HG03571 (cell line): ENCODE measurements around the gene AHRR.
"Not testable (repeated sequence)": the region's sequence is repeated elsewhere in the genome, so short reads cannot be mapped to it uniquely, and the experiment has no call there.

Experiments used
- ATAC-seq: cut with Tn5 transposase; IDR thresholded peaks from one replicate; pipeline ENCODE4 v1.9.1; 2021; ENCODE audit not compliant: unreplicated experiment

Gene AHRR

GRCh38 chr5:407051-407450 lies 85.5 kb downstream of the AHRR start:
- no peak for ATAC-seq

DNA sequence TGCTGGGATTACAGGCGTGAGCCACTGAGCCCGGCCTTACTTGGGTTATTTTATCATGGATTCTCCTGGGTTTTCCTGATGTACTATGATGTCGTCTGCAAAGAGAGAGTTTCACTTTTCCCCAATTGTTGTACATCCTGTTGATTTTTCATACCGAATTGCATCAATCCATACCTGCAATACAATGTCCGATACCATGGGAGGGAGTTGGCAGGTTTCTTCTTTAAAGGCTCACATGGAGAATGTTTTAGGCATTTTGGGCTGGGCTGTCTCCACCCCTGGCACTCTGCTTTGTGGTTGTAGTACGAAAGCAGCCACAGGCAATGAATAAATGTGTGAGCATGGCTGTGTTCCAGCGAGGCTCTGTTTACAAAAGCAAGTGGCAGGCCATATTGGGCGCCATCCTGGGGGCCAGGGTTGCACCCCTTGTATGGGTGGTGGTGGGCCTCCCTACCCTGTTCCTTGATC lies 86.3 kb downstream of the AHRR start:
- ATAC-seq, result no peak

DNA sequence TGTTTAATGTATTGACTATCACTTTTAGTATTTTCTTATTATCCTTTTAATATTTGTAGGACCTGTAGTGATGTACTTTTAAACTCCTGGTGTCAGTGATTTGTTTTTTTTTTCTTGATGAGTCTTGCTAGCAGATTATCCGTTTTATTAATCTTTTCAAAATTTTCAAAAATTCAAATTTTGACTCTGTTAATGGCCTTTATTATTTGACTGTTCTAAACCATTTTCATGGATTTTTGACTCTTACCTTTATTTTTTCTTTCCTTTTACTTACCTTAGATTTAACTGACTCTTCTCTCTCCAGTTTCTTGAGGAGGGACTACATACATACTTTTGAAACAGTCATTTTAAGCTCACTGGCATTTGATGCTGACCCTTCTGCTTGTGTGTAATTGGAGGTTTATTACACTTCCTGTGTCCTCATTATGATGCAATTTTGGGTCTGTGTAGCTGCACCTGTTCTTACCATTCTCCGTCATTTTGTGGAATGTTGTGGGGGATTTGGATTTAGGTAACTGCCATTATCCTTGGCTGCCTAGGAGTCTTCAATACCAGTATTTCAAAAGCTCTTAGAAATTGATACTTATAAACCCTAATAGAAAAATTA lies 89.5 kb downstream of the AHRR start:
- ATAC-seq, result no peak

DNA sequence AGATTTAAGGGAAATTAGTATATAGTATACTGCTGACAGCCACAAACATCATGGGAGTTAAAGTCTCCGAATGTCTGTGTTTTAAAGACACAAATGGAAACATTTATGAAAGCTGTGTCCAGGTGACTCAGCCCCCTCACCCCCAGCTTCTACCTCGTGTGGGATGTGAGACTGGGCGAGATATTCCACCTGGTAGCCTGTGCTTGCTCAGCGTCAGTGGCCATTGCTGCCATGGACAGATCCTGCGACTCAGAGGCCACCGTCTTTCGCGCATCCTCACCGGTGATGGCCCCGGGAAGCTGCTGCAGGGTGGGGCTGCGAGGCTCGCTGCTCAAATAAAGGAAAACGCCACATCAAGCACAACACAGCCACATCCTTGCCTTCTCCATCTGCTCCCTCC lies 90.2 kb downstream of the AHRR start:
- no peak for ATAC-seq

GRCh38 chr5:414991-415927 lies 93.7 kb downstream of the AHRR start:
- ATAC-seq, result not testable (repeated sequence)

GRCh38 chr5:415928-416635 lies 94.6 kb downstream of the AHRR start:
- no peak for ATAC-seq

DNA sequence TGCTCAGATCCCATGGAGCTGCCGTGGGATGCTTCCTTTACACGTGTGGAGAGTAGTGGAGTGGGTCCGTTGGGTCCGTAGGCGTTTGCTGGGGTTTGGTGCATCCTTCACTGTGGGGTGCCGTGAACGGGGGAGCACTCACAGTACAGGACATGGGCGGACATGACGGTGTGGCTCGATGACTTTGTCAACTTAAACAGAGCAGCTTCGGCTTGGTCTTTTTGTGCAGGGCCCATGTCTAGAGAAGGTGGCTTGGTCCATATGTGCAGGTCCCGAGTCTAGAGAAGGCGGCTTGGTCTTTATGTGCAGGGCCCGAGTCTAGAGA lies 95.1 kb downstream of the AHRR start:
- ATAC-seq, result no peak

DNA sequence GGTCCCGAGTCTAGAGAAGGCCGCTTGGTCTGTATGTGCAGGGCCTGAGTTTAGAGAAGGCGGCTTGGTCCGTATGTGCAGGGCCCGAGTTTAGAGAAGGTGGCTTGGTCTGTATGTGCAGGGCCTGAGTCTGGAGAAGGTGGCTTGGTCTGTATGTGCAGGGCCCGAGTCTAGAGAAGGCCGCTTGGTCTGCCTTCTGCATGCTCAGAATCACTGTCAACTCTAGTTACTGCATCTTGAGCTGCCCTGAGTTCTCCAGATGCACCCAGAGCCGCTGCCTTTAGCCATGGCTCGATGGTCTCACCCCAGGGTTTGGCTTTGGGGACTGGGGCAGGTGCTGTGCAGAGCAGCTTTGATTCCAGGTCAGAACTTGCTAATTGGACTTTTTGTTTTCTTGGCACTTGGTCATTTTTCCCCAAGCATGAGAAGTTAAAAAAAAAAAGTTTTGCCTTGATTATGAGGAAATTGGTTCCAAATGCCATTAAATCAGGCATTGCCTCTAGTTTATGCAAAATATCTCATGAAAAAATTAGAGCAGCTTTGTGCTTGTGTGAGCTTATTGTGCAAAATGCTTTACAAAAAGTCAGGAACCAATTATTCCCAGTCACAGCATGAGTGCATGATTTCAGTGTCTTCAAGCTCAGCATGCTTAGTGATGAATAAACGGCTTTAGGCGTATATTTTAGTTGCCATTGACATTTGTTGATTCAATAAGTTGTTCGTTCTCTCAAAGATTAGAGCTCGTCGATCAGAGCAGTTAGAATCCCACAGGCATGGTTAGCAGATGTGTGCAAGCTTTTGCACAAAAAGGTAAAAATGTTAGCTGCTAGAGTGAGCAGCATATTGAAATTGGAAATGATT lies 96.0 kb downstream of the AHRR start:
- ATAC-seq, result no peak

GRCh38 chr5:418162-419121 lies 96.9 kb downstream of the AHRR start:
- ATAC-seq, result no peak

DNA sequence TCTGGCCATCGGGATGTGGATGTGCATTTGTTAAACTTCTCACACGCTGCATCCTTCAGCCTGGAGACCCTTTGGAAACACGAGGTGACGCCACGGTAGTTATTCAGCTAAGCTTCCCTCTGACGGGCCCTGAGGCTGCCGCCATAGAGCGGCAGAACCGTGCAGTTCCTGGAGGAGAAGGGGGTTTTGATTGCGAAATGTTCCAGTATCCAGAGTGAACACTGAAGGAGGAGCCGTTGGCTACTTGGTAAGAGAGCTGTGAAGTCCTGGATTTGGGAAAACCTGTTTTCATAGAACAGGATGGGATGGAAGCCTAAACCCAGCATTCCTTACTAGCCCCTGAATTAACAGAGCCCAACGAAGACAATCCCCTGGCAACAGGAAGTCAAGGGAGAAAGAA lies 98.5 kb downstream of the AHRR start:
- no peak for ATAC-seq

DNA sequence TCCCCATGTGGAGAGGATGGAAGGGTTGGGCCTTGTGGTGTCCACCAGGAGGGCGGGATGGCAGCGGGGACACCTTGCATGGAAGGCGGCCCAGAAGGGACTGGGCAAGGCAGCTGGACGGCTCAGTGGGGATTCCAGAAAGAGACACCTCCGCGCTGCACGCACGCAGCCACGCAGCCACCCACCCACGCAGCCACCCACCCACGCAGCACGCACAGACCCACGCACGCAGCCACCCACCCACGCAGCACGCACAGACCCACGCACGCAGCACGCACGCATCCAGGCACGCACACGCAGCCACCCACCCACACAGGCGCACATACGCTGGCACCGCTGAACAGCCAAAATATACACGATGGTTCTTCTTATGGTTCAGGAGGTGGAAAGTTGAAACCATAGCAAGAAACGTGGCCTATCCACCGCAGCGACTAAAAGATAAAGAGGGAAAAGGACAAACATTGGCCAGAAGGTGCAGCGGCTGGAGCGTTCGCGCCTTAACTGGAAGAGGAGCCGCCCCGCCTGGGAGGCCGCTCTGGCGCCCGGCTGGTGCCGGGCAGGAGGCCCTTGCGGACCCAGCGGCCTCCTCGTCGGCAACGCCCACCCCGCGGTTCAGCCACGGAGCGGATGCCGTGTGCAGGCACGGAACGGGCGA lies 99.2 kb downstream of the AHRR start:
- no peak for ATAC-seq

DNA sequence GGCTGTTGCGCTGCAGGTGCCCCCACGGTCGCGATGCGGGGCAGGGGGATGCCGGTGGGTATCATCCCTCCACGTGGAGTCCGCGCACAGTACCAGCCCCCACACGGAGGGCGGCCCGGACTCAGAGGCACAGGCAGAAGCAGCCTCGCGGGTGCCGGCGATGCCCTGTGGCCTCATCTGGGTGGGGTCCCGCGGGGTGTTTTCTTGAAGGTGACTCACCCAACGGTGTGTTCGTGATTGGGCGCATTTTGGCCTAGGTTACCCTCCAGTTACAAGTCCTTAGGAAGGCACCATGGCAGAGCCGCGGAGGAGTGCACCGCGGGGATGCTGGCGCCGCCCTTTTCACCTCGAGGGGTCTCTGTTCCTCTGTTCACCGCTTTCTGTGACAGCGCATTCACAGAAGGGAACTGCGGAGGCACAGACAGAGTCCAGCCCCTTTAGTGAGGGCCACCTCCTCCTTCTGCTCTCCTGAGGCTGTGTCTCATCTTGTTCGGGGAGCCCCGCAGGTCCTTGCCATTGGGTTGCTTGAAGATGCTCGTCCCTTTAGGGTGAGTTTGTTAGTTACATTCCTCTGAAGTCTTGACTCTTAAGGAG lies 99.9 kb downstream of the AHRR start:
- no peak for ATAC-seq

- no peak for ATAC-seq
Observed at GRCh38 chr5:421901-422300, 100.4 kb downstream of the AHRR start.

GRCh38 chr5:422323-423232 lies 101.1 kb downstream of the AHRR start:
- ATAC-seq, result no peak

DNA sequence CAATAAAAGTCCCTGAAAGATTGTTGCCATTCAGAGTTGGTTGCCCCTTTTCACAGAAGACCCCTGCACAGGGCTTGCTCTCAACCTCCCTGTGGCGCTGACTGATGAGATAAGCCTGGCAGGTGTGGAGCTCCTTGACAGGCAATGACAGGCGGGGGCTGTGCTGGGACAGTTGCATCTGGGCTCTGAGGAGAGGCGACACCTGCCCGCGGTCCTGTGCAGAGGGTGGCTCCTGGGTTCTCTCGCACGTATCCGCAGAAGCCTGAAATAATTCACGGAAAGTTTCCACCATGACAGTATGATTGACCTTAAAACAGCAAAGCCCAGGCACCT lies 101.7 kb downstream of the AHRR start:
- ATAC-seq, result no peak

- peak; percentile 4 for ATAC-seq
Observed at GRCh38 chr5:423626-424261, 102.2 kb downstream of the AHRR start.

GRCh38 chr5:424301-425110 lies 103.0 kb downstream of the AHRR start:
- ATAC-seq, result peak; percentile 88
